ENCODE measurements around the gene NUP155. TPM values are rescaled to one million over a fixed set of nuclear protein-coding genes. Genes with fewer than 3 reads are reported as not detected.
"Not testable (repeated sequence)": the region's sequence is repeated elsewhere in the genome, so short reads cannot be mapped to it uniquely, and the experiment has no call there.

Gene NUP155
- total and polyA plus RNA-seq, 2 of the 4 experiments (the other 2 are of a cell fraction): 7.5 to 43.9 TPM

DNA sequence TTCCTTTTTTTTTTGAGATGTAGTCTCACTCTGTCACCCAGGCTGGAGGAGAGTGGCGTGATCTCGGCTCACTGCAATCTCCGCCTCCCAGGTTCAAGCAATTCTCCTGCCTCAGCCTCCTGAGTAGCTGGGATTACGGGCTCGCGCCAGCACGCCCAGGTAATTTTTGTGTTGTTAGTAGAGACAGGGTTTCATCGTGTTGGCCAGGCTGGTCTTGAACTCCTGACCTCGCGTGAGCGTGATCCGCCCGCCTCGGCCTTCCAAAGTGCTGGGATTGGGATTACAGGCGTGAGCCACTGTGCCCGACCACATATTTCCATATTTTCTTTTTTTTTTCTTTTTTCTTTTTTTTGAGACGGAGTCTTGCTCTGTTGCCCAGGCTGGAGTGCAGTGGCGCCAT, 28.2 kb downstream of the NUP155 start:
- BruUV-seq (replicated peaks): not testable (repeated sequence)

DNA sequence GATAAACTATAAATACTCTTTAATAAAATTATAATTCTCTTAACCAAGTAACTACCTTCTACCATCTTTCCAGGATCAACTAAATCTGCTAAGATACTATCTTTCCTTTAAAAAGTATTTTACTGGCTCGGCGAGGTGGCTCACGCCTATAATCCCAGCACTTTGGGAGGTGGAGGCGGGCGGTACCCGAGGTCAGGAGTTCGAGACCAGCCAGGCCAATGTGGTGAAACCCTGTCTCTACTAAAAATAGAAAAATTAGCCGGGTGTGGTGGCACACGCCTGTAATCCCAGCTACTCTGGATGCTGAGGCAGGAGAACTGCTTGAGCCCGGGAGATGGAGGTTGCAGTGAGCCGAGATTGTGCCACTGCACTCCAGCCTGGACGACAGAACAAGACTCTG, 36.2 kb downstream of the NUP155 start:
- in situ Hi-C loops (cut with MboI; ENCODE audit: low sequenced_read_pairs); DNase-seq; H4K5ac ChIP-seq (ENCODE audit: low read depth, low read length); H4K91ac ChIP-seq (ENCODE audit: insufficient read depth, low read depth, low read length); H3K27me3 ChIP-seq (ENCODE audit: control insufficient read depth, insufficient read depth, low read length); H3K27ac ChIP-seq (ENCODE audit: insufficient read depth, low read length); H3K9me3 ChIP-seq (ENCODE audit: control insufficient read depth, insufficient read depth, low read length); H2AFZ ChIP-seq (replicated peaks; ENCODE audit: low read length, poor library complexity); H3K9me1 ChIP-seq (ENCODE audit: insufficient read depth, low read length); H2BK20ac ChIP-seq (ENCODE audit: low read depth, low read length); H2BK15ac ChIP-seq (ENCODE audit: low read depth, low read length); CTCF ChIA-PET; POLR2A ChIA-PET (ENCODE audit: unreplicated experiment); H3K56ac ChIP-seq (ENCODE audit: extremely low read depth, insufficient read depth, low read length); H2AK9ac ChIP-seq (replicated peaks; ENCODE audit: low read depth, low read length, poor library complexity); H3K4me2 ChIP-seq (ENCODE audit: low read depth, low read length); intact Hi-C loops (cut with micrococcal nuclease); H3K4ac ChIP-seq (ENCODE audit: low read depth, low read length); H3K18ac ChIP-seq (ENCODE audit: low read depth, low read length); H3K4me3 ChIP-seq (ENCODE audit: insufficient read depth, low read depth, low read length); H2AK5ac ChIP-seq (ENCODE audit: low read depth, low read length); H3K14ac ChIP-seq (replicated peaks; ENCODE audit: low read depth, low read length); H3K4me1 ChIP-seq (ENCODE audit: control insufficient read depth, insufficient read depth, low read length); H3K23ac ChIP-seq (ENCODE audit: low read depth, low read length); ATAC-seq (ENCODE audit: low read depth); H3K9ac ChIP-seq (ENCODE audit: low read depth, low read length); H2BK120ac ChIP-seq (ENCODE audit: low read depth, low read length); dilution Hi-C loops (cut with HindIII; ENCODE audit: low sequenced_read_pairs, unreplicated experiment); H4K20me1 ChIP-seq (ENCODE audit: insufficient read depth, low read length); BruUV-seq (replicated peaks); H4K8ac ChIP-seq (ENCODE audit: low read depth in 2 of 2, low read length in 2 of 2); H2BK5ac ChIP-seq (ENCODE audit: low read depth, low read length, poor library complexity, severe bottlenecking); H3K79me1 ChIP-seq (ENCODE audit: low read depth in 1 of 2, low read length in 2 of 2): not testable (repeated sequence)
- H3K36me3 ChIP-seq (ENCODE audit: control insufficient read depth, insufficient read depth, low read length): peaks cover 36% of the 10 kb centered on the region
- WGBS, 2 experiments (ENCODE audit: extremely low coverage in 2 of 2, insufficient read length in 1 of 2): 97% methylated on average over 6 of the region's 12 CpGs; no CpG with 5 or more reads in 1 of the 2 experiments

More for the DNA sequence above, 28.2 kb downstream of the NUP155 start:
- in situ Hi-C loops (cut with MboI; ENCODE audit: low sequenced_read_pairs); H3K27ac ChIP-seq (ENCODE audit: insufficient read depth, low read length); dilution Hi-C loops (cut with HindIII; ENCODE audit: low sequenced_read_pairs, unreplicated experiment); H3K56ac ChIP-seq (ENCODE audit: extremely low read depth, insufficient read depth, low read length); H4K8ac ChIP-seq (ENCODE audit: low read depth in 2 of 2, low read length in 2 of 2); CTCF ChIA-PET; H3K79me1 ChIP-seq (ENCODE audit: low read depth in 1 of 2, low read length in 2 of 2); H3K9ac ChIP-seq (ENCODE audit: low read depth, low read length); H3K4ac ChIP-seq (ENCODE audit: low read depth, low read length); H3K27me3 ChIP-seq (ENCODE audit: control insufficient read depth, insufficient read depth, low read length); H3K23ac ChIP-seq (ENCODE audit: low read depth, low read length); H3K4me1 ChIP-seq (ENCODE audit: control insufficient read depth, insufficient read depth, low read length); H4K20me1 ChIP-seq (ENCODE audit: insufficient read depth, low read length); H2BK120ac ChIP-seq (ENCODE audit: low read depth, low read length); H4K91ac ChIP-seq (ENCODE audit: insufficient read depth, low read depth, low read length); H2BK15ac ChIP-seq (ENCODE audit: low read depth, low read length); intact Hi-C loops (cut with micrococcal nuclease); H2BK5ac ChIP-seq (ENCODE audit: low read depth, low read length, poor library complexity, severe bottlenecking); H3K4me2 ChIP-seq (ENCODE audit: low read depth, low read length); H2BK20ac ChIP-seq (ENCODE audit: low read depth, low read length); ATAC-seq (ENCODE audit: low read depth); H2AFZ ChIP-seq (replicated peaks; ENCODE audit: low read length, poor library complexity); H3K18ac ChIP-seq (ENCODE audit: low read depth, low read length); H2AK9ac ChIP-seq (replicated peaks; ENCODE audit: low read depth, low read length, poor library complexity); DNase-seq; H4K5ac ChIP-seq (ENCODE audit: low read depth, low read length); POLR2A ChIA-PET (ENCODE audit: unreplicated experiment); H3K9me1 ChIP-seq (ENCODE audit: insufficient read depth, low read length); H3K4me3 ChIP-seq (ENCODE audit: insufficient read depth, low read depth, low read length); H2AK5ac ChIP-seq (ENCODE audit: low read depth, low read length); H3K14ac ChIP-seq (replicated peaks; ENCODE audit: low read depth, low read length); H3K9me3 ChIP-seq (ENCODE audit: control insufficient read depth, insufficient read depth, low read length): not testable (repeated sequence)
- peaks cover 46% of the 10 kb centered on the region for H3K36me3 ChIP-seq (ENCODE audit: control insufficient read depth, insufficient read depth, low read length)
- 100% methylated on average over 6 of the region's 18 CpGs; no CpG with 5 or more reads in 1 of the 2 experiments for WGBS, 2 experiments (ENCODE audit: extremely low coverage in 2 of 2, insufficient read length in 1 of 2)

Measured in IMR-90 (cell line).